ENCODE measurements around the gene CACTIN.

GRCh38 chr19:3605361-3605760 is 21.2 kb downstream of the CACTIN start:
- TF ChIP-seq POLR2A (IDR thresholded peaks at IDR 0.05; ENCODE audit: low read depth, low read length), result no peak
- no peak for TF ChIP-seq RFX5 (IDR thresholded peaks at IDR 0.05; ENCODE audit: low read depth, low read length)
- TF ChIP-seq CTCF (conservative IDR thresholded peaks at IDR 0.05; ENCODE audit: low read depth, low read length), result no peak
- TF ChIP-seq MXI1 (IDR thresholded peaks at IDR 0.05; ENCODE audit: borderline replicate concordance, low read depth, low read length), result no peak
- no peak for TF ChIP-seq RAD21 (IDR thresholded peaks at IDR 0.05; ENCODE audit: low read length)
- TF ChIP-seq ELK1 (IDR thresholded peaks at IDR 0.05; ENCODE audit: borderline replicate concordance, low read depth, low read length), result no peak
- TF ChIP-seq MAFK (IDR thresholded peaks at IDR 0.05; ENCODE audit: low read depth, low read length), result no peak
- no peak for TF ChIP-seq CEBPB (IDR thresholded peaks at IDR 0.05; ENCODE audit: low read depth, low read length)
- no peak for TF ChIP-seq SMC3 (IDR thresholded peaks at IDR 0.05; ENCODE audit: low read depth, low read length)

All from IMR-90 (cell line).